Measurements from ENCODE around the gene DHPS. TPM values are rescaled to one million over a fixed set of nuclear protein-coding genes. Genes with fewer than 3 reads are reported as not detected.

The DHPS gene
- total and polyA plus RNA-seq, 2 donors (not counting 3 experiments of a cell fraction or from before 2014, with no cell fraction given) = 68.4 to 90.1 TPM

GRCh38 chr19:12666265-12667048, 15.2 kb downstream of the DHPS start, which contains the start of the genes MAN2B1 and WDR83:
Gene MAN2B1 (minus strand): TSS chr19:12666742. CDS start chr19:12666701, 41 bp downstream.
Gene WDR83 (plus strand): TSS chr19:12666807. CDS start chr19:12669791, 2,984 bp downstream.
- ChIA-PET POLR2A (interaction anchor here (1.2 kb wide), 1 partner anchor 14 kb away, joined by 4 read pairs; no protein-coding TSS in a partner anchor), CTCF (interaction anchor here (0.6 to 2.1 kb wide), 8 partner anchors 11 to 743 kb away, joined by 3 to 7 read pairs (median 4); no protein-coding TSS in a partner anchor)
- H3K9ac ChIP-seq (replicated peaks; ENCODE audit: extremely low read depth, insufficient read depth, low read length) = peak within 1 kb of the TSS; percentile 77
- no peaks in the 10 kb centered on the region for H3K9me3 ChIP-seq (replicated peaks; ENCODE audit: control insufficient read depth, insufficient read depth, low read length)
- TF ChIP-seq CTCF (IDR thresholded peaks at IDR 0.05; ENCODE audit: extremely low read depth in 1 of 2, insufficient read depth in 1 of 2, low read depth in 1 of 2, low read length in 2 of 2) (no peak), POLR2A (IDR thresholded peaks at IDR 0.05; ENCODE audit: low read depth, low read length) (peak; percentile 49), FOS (IDR thresholded peaks at IDR 0.05; ENCODE audit: borderline replicate concordance, insufficient read depth, low read length) (no peak)
- H3K36me3 ChIP-seq (ENCODE audit: control insufficient read depth in 2 of 2, extremely low read depth in 1 of 2, insufficient read depth in 2 of 2, low read length in 2 of 2) = peaks cover 0 to 3% of the 10 kb centered on the region in 2 experiments
- peaks cover 20% of the 10 kb centered on the region for H3K4me1 ChIP-seq (ENCODE audit: control insufficient read depth, extremely low read depth, insufficient read depth, low read length)
- intact Hi-C loops (cut with micrococcal nuclease) = loop anchor here (2.0 to 5.0 kb wide), 3 partner anchors 26 to 744 kb away; partner anchors contain the start of gene ZNF136
- BruUV-seq (replicated peaks) = no TSS peak
- H4K20me1 ChIP-seq (replicated peaks; ENCODE audit: control insufficient read depth, extremely low read depth, insufficient read depth, low read length) = no peaks in the 10 kb centered on the region
- H3K4me3 ChIP-seq (replicated peaks in 1 of 3; ENCODE audit: insufficient read depth in 1 of 3, low read depth in 1 of 3, low read length in 3 of 3) = peak within 1 kb of the TSS; percentile 60 to 73 (median 67)
- no peaks in the 10 kb centered on the region for H3K27me3 ChIP-seq (ENCODE audit: control insufficient read depth in 2 of 2, insufficient read depth in 2 of 2, low read length in 2 of 2)
- DNase-seq (ENCODE audit: low read depth, low spot score) = peak; percentile 82
- H2AFZ ChIP-seq (ENCODE audit: low read depth, low read length) = peak within 1 kb of the TSS; percentile 90
- peak; percentile 70 for FAIRE-seq
- H3K79me2 ChIP-seq (ENCODE audit: control insufficient read depth, insufficient read depth, low read length) = peaks cover 16% of the 10 kb centered on the region
- peak within 1 kb of the TSS; percentile 70 for H3K4me2 ChIP-seq (ENCODE audit: insufficient read depth, low read length)
- H3K27ac ChIP-seq (ENCODE audit: insufficient read depth, low read depth, low read length) = peak within 1 kb of the TSS; percentile 38
- H3K9me1 ChIP-seq (replicated peaks; ENCODE audit: control insufficient read depth, extremely low read depth, insufficient read depth, low read length) = no peaks in the 10 kb centered on the region
- dilution Hi-C loops (cut with MboI; ENCODE audit: extremely low pct_ligation_motif_present, low sequenced_read_pairs) = no loop called here
